GM21619 (cell line): Measurements from ENCODE around the gene SLC38A11.

Experiments
- ATAC-seq: cut with Tn5 transposase; IDR thresholded peaks from one replicate; pipeline ENCODE4 v1.9.1; 2021; ENCODE audit not compliant: unreplicated experiment

SLC38A11 gene

DNA sequence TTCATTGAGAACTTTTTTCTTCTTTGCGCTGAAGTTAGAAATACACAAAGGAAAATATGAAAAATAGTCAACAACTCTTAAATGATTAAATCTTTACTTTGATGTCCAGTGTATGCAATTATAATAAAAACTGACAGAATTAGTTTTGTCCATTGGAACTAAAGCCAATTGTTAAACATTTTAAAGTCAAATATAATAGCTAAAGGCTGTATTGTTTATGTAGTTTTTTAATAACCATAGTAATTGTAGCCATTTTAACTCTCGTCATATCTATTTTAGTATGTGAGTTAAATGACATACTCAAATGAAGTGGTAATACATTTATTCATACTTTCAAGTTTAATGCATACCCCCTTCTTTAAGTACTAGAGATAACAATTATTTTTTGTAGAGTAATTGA lies 109.0 kb downstream of the SLC38A11 start:
- ATAC-seq: no peak
